HCT116 (cell line): Measurements from ENCODE around the gene ANKRD2. TPM values are rescaled to one million over a fixed set of nuclear protein-coding genes. Genes with fewer than 3 reads are reported as not detected.

Experiments
- ATAC-seq: fragments of 200-7000 bp; cut with Tn5 transposase; 2 replicates; pipeline ENCODE4 v1.9.1; 2020; ENCODE audit warnings: mild to moderate bottlenecking, moderate library complexity
- BruUV-seq: library from RNA; stranded (reverse); fragments of 400-500 nt; replicated peaks from 2 replicates; lab custom pipeline; 2021; lab: Mats Ljungman, UMichigan
- CTCF ChIA-PET: fragments of 300-600 bp; sonication (Branson Sonifier 250); formaldehyde crosslinking; loops from one replicate; lab custom pipeline; 2021; ENCODE audit warnings: antibody characterized with exemption; lab: Charles Lee
- POLR2A ChIA-PET: fragments of 300-600, 350-600 bp; sonication (Branson Sonifier 250); formaldehyde crosslinking; loops from one replicate; lab custom pipeline; 2021; ENCODE audit warnings: antibody characterized with exemption; lab: Charles Lee
- RAD21 ChIA-PET, 2 experiments: fragments of 300-600 bp; sonication (Branson Sonifier 250); formaldehyde crosslinking; loops; one replicate each; lab custom pipeline; 2023; ENCODE audit warnings: low total read pairs in 2 of 2; ENCODE audit not compliant: uncharacterized antibody in 2 of 2, unreplicated experiment in 2 of 2, low non-redundant PET in 1 of 2; lab: Charles Lee
- DNase-seq: peaks from one replicate; pipeline ENCODE4 v3.0.0-alpha.2; 2010; ENCODE audit warnings: low read depth, low spot score
- H2AFZ ChIP-seq: fragments of 200-600 bp; shearing (Covaris generic), sonication (generic); 2 replicates; pipeline ENCODE4 v1.6.1; 2017; ENCODE audit warnings: low read depth, mixed run types, mixed read lengths, antibody characterized with exemption, low read length; ENCODE audit not compliant: poor library complexity, severe bottlenecking
- H3K27ac ChIP-seq: 2 replicates; pipeline ENCODE4 v1.5.1; 2012; ENCODE audit warnings: low read depth, low read length
- H3K27me3 ChIP-seq: fragments of 200-600 bp; sonication (generic); 2 replicates; pipeline ENCODE4 v1.6.1; 2016; ENCODE audit warnings: mixed run types, low read length, mixed read lengths; ENCODE audit not compliant: insufficient read depth
- H3K36me3 ChIP-seq, 2 experiments: fragments of 200-500 bp in 1 of 2; fragments of 200-600 bp in 1 of 2; sonication (Bioruptor generic) in 1 of 2; sonication (generic) in 1 of 2; 2 replicates each; pipeline versions ENCODE4 v1.5.1 to v1.6.1; 2014 to 2016; ENCODE audit warnings: low read length in 2 of 2, inconsistent platforms in 1 of 2, mixed read lengths in 1 of 2, mixed run types in 1 of 2; ENCODE audit not compliant: insufficient read depth in 2 of 2, control insufficient read depth in 1 of 2
- H3K4me1 ChIP-seq, 2 experiments: fragments of 200-600 bp in 1 of 2; sonication (generic) in 1 of 2; 2 replicates each; pipeline versions ENCODE4 v1.5.1 to v1.6.1; 2012 to 2017; ENCODE audit warnings: low read length in 2 of 2, inconsistent platforms in 1 of 2, mild to moderate bottlenecking in 1 of 2, mixed read lengths in 1 of 2, mixed run types in 1 of 2, moderate library complexity in 1 of 2; ENCODE audit not compliant: insufficient read depth in 2 of 2, control insufficient read depth in 1 of 2
- H3K4me2 ChIP-seq: fragments of 200-600 bp; sonication (generic); 2 replicates; pipeline ENCODE4 v1.6.1; 2017; ENCODE audit warnings: mixed run types, low read length, mixed read lengths
- H3K4me3 ChIP-seq, 2 experiments: fragments of 200-600 bp in 1 of 2; sonication (generic) in 1 of 2; replicated peaks in 1 of 2; 2 replicates each; pipeline ENCODE4 v1.5.1; 2011 to 2016; ENCODE audit warnings: low read length in 2 of 2, control low read depth in 1 of 2, low read depth in 1 of 2, mild to moderate bottlenecking in 1 of 2, mixed read lengths in 1 of 2, mixed run types in 1 of 2
- H3K79me2 ChIP-seq: fragments of 200-600 bp; sonication (generic); 2 replicates; pipeline ENCODE4 v1.6.1; 2017; ENCODE audit warnings: mild to moderate bottlenecking, mixed run types, low read length, moderate library complexity, mixed read lengths; ENCODE audit not compliant: insufficient read depth
- H3K9ac ChIP-seq: fragments of 200-600 bp; sonication (generic); 2 replicates; pipeline ENCODE4 v1.6.1; 2016; ENCODE audit warnings: low read length, mixed read lengths
- H3K9me2 ChIP-seq: fragments of 200-600 bp; sonication (generic), shearing (Covaris generic); 2 replicates; pipeline ENCODE4 v1.6.1; 2017; ENCODE audit warnings: mixed run types, mild to moderate bottlenecking, moderate library complexity; ENCODE audit not compliant: insufficient read depth
- H3K9me3 ChIP-seq, 2 experiments: fragments of 200-500 bp in 1 of 2; fragments of 200-600 bp in 1 of 2; sonication (Bioruptor generic) in 1 of 2; sonication (generic) in 1 of 2; 2 replicates each; pipeline ENCODE4 v1.6.1; 2014 to 2017; ENCODE audit warnings: low read length in 2 of 2, mixed read lengths in 2 of 2, inconsistent platforms in 1 of 2, low read depth in 1 of 2, mild to moderate bottlenecking in 1 of 2, mixed run types in 1 of 2, moderate library complexity in 1 of 2; ENCODE audit not compliant: control insufficient read depth in 1 of 2, insufficient read depth in 1 of 2
- H4K20me1 ChIP-seq: fragments of 200-600 bp; sonication (generic), shearing (Covaris generic); 2 replicates; pipeline ENCODE4 v1.6.1; 2017; ENCODE audit warnings: mixed run types, mild to moderate bottlenecking, moderate library complexity; ENCODE audit not compliant: insufficient read depth
- CBX3 ChIP-seq: IDR thresholded peaks from 2 replicates; pipeline ENCODE4 v1.6.1; 2012; ENCODE audit warnings: low read depth
- CTCF ChIP-seq, 3 experiments: fragments of 200-600 bp in 1 of 3; sonication (generic) in 1 of 3; IDR thresholded peaks in 2 of 3; conservative IDR thresholded peaks in 1 of 3; 2 replicates each; pipeline ENCODE4 v1.5.1; 2012 to 2017; ENCODE audit warnings: low read depth in 2 of 3, low read length in 2 of 3, antibody characterized with exemption in 1 of 3, borderline replicate concordance in 1 of 3, control low read depth in 1 of 3, mild to moderate bottlenecking in 1 of 3, mixed read lengths in 1 of 3, mixed run types in 1 of 3, moderate library complexity in 1 of 3; ENCODE audit not compliant: insufficient read depth in 1 of 3
- ELF1 ChIP-seq: IDR thresholded peaks from 2 replicates; pipeline ENCODE4 v1.6.1; 2012; ENCODE audit warnings: low read depth, borderline replicate concordance
- EZH2 ChIP-seq: fragments of 200-600 bp; sonication (generic); IDR thresholded peaks from 2 replicates; pipeline ENCODE4 v1.6.1; 2017; ENCODE audit warnings: antibody characterized with exemption, mixed run types
- EZH2phosphoT487 ChIP-seq: fragments of 200-600 bp; IDR thresholded peaks from 2 replicates; pipeline ENCODE4 v1.6.1; 2018; ENCODE audit warnings: antibody characterized with exemption, borderline replicate concordance
- FOSL1 ChIP-seq: IDR thresholded peaks from 2 replicates; pipeline ENCODE4 v1.6.1; 2012; ENCODE audit warnings: low read depth
- POLR2AphosphoS5 ChIP-seq: IDR thresholded peaks from 2 replicates; pipeline ENCODE4 v1.6.1; 2011; ENCODE audit warnings: mild to moderate bottlenecking, low read depth, low read length, moderate library complexity
- REST ChIP-seq: IDR thresholded peaks from 2 replicates; pipeline ENCODE4 v1.6.1; 2012; ENCODE audit warnings: low read depth
- YY1 ChIP-seq: IDR thresholded peaks from 2 replicates; pipeline ENCODE4 v1.6.1; 2011; ENCODE audit warnings: low read length, low read depth, moderate library complexity, mild to moderate bottlenecking; ENCODE audit not compliant: insufficient replicate concordance; ENCODE audit errors: extremely low read depth
- ZNF274 ChIP-seq: fragments of 200-500 bp; sonication (Bioruptor generic); IDR thresholded peaks from 2 replicates; pipeline ENCODE4 v1.6.1; 2014; ENCODE audit warnings: mild to moderate bottlenecking, low read depth, low read length, inconsistent platforms
- intact Hi-C: fragments of 100-400 bp; cut with micrococcal nuclease; formaldehyde crosslinking; loops from 2 replicates; pipeline ENCODE4 v1.10.0; 2022
- total RNA-seq: library from RNA; stranded (reverse); gene quantifications from one replicate; pipeline ENCODE4 v1.2.1, GENCODE V29; 2021; ENCODE audit not compliant: unreplicated experiment

Gene ANKRD2
- total RNA-seq, 1 experiment from 2014 or later = 0.15 TPM

GRCh38 chr10:97607095-97607636 lies 34.6 kb downstream of the ANKRD2 start:
- POLR2A ChIA-PET = interaction anchor here (0.9 kb wide), 1 partner anchor 65 kb away, joined by 7 read pairs; no protein-coding TSS in a partner anchor
- Histone ChIP-seq H3K79me2 (no peaks in the 10 kb centered on the region), H3K4me3 (no peak overlapping the region), H3K27me3 (no peaks in the 10 kb centered on the region), H3K4me2 (no peak overlapping the region), H3K27ac (no peak overlapping the region), H4K20me1 (no peaks in the 10 kb centered on the region), H3K9me3 (no peaks in the 10 kb centered on the region), H3K4me1 (peaks cover 0 to 1% of the 10 kb centered on the region in 2 experiments; a peak in 2 of 4 replicates), H2AFZ (no peak overlapping the region), H3K36me3 (no peaks in the 10 kb centered on the region), H3K9me2 (no peaks in the 10 kb centered on the region), H3K9ac (no peak overlapping the region)
- DNase-seq (no peak), ATAC-seq (no peak)
- BruUV-seq = no TSS peak
- TF ChIP-seq YY1 = no peak
- no peak for TF ChIP-seq EZH2phosphoT487
- no peak for TF ChIP-seq CTCF (IDR thresholded peaks at IDR 0.05 in 2 of 3, conservative IDR thresholded peaks at IDR 0.05 in 1 of 3; ENCODE audit: borderline replicate concordance in 1 of 3, insufficient read depth in 1 of 3, low read depth in 2 of 3, low read length in 2 of 3)
- TF ChIP-seq POLR2AphosphoS5 = no peak
- no peak for TF ChIP-seq EZH2
- TF ChIP-seq REST = no peak
- TF ChIP-seq ELF1 = no peak
- TF ChIP-seq ZNF274 = no peak
- no peak for TF ChIP-seq CBX3
- TF ChIP-seq FOSL1 = no peak
- RAD21 ChIA-PET = no interaction called here
- CTCF ChIA-PET = interaction anchor here (1.0 to 1.2 kb wide), 2 partner anchors 73 to 534 kb away, joined by 3 read pairs; no protein-coding TSS in a partner anchor
- intact Hi-C loops = no loop called here
